HG03064 (cell line): ENCODE results near the gene RBMS3.

ENCODE experiments used
- ATAC-seq: cut with Tn5 transposase; IDR thresholded peaks from one replicate; pipeline ENCODE4 v1.9.1; 2021; ENCODE audit warnings: low read depth; ENCODE audit not compliant: unreplicated experiment

The RBMS3 gene

DNA sequence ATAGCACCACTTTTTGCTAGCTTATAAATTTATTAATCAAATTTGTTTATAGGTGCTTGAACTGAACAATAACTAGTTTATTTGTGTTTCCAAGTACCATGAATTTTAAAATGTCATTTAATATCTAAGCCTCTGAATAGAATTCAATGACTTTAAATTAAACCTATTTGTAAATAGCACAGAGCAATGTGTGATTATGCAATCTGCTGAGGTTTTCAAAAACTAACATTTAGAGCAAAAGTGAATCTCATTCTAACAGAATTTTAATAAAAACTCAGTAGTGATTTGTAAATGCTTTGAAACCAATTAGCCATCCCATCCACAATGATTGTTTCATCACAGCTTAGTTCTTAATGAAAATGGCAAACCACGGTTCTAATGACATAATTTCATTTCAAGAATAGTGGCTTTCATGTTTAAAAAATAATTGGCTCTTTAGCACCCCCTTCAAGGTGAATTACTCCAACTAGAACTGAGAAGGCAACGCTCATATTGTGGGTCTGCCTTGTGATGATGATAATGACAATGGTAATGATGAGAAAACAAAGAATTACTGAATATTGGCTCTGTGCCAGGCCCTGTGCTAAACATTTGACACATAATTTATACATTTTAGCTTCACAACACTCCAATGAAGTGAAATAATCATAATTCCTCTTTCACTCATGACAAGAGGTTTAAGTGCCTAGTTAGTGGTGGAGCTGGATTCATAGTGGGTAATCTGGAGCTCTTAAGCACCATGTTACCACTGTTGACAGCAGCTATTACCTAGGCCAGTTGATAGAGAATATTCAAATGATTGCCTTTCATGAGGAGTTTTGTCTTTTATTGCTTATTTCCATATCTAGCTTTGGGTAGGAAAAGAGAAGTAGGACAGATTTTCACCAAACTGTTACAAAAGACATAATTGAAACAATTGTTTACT lies 145.7 kb downstream of the RBMS3 start:
- ATAC-seq: no peak

GRCh38 chr3:29427266-29428103 lies 146.6 kb downstream of the RBMS3 start:
- ATAC-seq: no peak

- ATAC-seq: no peak
Measured at GRCh38 chr3:29429055-29429679, 148.3 kb downstream of the RBMS3 start.

GRCh38 chr3:29430558-29430971 lies 149.7 kb downstream of the RBMS3 start:
- ATAC-seq: no peak

DNA sequence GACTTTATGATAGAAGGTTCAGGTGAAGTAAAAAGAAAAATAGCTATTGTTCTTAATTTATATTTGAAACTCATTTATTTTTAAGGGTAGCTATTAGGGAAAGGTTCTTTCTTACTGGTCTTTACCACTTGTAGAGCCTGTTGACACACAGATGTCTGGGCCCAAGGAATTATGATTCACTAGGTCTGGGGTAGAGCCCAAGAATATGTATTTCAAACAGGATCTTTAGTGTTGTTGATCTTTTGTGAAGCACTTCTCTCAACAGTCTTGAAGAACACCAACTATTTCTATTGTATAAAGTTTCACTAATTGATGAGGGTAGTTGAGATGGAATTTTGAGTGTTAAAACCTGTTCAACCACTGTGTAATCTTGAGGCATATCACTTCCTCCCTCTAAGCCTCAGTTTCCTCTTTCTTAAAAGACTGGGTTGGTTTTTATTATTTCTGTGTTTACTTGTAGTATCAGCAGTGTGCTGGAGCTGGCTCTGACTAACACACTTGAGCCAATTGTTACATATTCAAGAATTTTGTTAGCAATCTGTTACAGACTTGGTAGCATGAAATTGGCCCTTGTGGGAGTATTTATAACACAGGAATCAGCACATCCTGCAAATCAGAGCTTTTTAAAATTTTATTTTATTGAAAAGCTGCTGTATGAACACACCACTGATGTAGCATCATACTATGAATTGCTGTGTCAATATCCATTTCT lies 155.9 kb downstream of the RBMS3 start:
- ATAC-seq: no peak

DNA sequence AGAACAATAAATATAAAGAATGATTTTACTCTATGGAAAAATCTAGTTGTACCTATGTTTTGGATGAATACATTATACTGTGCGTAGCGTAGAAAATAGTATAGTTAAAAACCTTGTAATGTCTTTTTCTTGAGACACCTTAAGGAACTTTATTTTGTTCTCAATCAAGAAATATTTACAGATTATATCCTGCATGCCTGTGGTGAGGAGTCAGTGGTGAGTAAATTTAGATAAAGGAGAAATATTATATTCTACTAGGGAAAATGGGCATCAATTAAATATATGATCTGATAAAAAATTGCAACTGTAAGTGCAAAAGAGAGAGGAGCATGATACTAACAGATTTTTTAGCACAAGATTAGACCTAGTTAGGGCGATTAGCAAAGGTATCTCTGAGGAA lies 157.7 kb downstream of the RBMS3 start:
- no peak for ATAC-seq

- no peak for ATAC-seq
Measured at GRCh38 chr3:29440413-29441305, 159.8 kb downstream of the RBMS3 start.

DNA sequence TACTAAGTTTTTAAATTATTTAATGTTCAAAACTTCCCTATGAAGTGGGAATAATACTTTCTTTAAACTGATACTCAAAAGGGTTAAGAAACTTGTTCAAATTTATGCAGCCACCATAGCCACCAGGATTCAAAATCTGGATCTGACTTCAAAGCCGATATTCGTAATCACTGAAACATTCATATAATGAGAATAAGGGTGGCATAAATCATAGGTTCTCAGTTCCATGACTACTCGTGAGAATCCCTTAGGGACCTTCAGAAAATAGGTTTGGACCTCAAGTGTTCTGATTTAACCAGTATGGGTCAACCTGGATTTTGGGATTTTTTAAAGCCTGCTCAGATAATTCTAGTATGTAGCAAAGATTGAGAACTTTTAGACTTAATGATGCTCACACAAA lies 160.6 kb downstream of the RBMS3 start:
- ATAC-seq: no peak

DNA sequence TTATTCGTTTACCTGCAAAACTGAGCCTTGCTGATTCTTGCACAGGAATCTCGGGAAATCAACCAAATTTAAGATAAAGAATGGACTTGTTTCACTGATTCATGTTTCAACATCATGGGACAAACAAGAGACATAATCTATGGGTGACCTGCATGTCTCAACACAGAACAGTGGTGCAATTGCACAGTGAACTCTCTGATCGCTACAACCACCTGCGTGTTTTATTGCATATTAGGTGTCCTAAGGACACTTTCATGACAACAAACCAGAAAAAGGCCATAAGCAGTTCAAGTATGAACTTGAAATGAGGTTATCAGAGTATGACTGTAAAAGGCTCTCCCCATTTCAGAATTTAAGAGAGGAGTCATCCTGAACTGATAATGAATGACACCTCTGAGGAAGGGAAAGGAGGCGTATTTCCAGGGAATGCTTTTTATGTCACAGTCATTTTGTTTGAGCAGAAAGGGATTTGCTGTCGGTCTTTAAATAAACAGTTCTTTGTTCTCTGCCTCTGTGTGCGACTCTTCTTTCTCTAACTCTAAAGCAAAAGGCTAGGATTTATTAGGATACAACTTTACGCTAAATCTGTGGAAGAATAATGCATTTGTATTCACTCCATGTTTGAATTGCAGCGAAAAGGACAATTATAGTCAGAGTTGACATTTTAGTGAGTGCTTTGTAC lies 167.2 kb downstream of the RBMS3 start:
- ATAC-seq: no peak

GRCh38 chr3:29451920-29452319 lies 171.0 kb downstream of the RBMS3 start:
- ATAC-seq: no peak

DNA sequence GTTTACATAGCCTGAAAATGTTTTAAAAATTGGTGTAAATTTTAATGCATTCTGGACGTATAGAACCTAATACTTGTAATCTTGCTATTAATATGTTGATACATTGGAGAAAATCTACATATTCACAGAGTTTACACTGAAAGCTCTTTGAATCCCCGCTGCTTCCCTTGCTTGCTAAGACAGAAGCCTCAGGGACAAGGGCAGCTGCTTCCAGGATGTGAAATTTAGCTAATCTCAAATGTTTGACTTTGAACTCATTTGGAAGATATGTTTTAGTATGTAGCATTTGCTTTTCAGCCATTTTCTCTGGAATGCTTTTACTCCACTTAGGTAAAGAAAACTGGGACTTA lies 172.0 kb downstream of the RBMS3 start:
- ATAC-seq: no peak

DNA sequence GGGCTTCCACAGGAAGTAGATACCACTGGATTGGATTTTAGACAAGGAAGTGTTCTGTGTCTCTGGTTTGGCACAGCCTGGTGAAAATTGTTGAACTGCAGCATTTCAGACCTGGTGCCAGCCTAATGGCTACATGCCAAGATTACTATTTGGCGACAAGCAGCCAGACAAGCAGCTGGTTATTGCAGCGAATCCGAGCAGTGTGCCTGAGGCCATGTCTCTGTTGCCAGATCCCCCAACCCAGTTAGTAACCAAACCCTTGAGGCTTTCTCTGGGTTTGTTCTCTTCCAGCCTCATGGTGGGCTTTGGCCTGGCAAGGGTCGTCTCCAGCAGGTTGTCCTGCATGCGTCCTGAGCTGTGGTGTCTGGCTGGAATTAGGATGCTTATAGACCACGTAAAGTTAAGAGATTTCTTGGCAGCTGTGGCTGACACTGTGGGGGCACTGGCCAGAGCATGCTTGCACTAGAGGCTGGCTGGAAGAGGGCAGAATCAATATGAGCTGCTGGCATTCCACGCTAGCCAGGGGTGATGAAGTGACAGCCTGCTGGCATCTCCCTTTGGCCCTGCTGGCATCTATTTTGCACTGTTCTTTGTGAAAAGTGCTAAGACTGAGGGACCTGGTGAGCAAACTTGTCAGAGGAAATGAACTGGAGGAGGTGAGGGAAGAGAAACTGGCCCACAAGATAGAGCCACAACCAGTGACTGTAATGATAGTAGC lies 172.6 kb downstream of the RBMS3 start:
- ATAC-seq: no peak

DNA sequence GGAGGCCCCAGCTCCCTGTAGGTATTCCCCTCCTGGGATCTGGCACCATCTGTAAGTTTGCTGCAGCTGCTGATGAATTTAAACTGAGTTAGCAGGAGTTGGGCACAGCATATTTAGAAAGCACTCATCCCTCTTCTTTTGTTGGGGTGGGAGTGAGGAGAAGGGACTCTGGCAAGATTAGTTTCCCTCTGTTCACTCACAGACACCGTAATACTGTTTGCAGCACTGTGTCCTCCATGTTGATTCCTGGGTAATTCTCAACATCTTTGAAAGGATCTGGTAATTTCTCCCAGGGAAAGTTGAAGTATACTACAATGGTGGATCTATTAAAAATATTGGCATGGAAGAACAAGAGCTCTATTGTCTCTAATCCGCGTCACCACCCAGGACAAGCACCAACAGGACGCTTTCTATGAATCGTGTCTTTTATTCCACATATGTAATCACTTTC lies 173.3 kb downstream of the RBMS3 start:
- ATAC-seq: no peak

DNA sequence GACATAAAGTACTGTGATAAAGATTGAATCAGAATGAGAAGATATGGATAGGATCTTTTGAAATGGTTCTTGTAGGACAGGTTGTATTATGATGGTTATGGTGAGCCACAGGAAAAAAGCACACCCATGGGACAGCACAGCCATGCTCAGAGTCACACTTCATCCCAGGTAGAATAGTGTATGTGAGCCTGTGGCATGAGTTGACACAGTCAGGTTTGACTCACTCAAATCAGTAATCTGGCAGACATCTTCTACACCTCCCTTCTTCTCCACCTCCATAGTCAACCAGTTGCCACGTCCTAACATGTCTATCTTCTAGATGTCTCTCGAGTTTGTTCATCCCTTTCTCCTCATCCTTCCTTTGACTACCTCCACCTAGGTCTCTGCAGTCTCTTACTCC lies 176.0 kb downstream of the RBMS3 start:
- no peak for ATAC-seq

DNA sequence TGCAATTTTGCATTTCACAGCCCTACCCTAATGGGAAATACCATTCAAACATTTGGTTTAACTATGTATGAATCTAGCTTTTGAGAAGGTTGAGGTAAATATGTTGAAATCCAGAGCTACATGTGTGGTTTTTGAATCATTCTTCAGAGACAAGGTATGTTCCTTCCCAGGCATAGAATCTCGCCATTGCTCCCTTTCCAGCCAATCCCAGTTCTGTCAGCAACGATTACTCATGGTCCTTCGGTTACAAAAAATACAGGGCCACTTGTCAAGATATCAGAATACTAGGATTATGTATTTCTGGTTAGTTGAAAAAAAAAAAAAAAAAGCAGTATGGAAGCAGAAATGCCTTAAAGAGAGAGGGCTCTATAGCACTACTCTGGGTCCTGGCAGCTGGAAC lies 182.4 kb downstream of the RBMS3 start:
- ATAC-seq: no peak

DNA sequence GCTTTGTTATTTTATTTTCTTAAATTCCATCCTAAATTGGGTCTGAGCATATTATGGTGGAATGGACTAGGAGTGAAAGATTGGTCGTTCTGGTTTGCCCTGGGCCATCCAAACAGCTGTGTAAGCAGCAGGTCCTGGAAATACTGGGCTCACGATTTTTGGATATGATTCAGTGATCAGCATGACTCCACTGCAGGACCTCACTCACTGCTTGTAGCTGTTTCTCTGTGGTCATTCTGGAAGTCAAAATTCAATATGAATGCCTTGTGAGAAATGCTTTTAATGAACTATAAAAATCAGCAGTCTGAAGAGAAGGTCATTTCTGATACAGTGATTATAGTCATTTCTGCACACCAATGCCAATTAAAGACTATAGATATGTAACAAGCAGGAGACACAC lies 185.0 kb downstream of the RBMS3 start:
- ATAC-seq: no peak

DNA sequence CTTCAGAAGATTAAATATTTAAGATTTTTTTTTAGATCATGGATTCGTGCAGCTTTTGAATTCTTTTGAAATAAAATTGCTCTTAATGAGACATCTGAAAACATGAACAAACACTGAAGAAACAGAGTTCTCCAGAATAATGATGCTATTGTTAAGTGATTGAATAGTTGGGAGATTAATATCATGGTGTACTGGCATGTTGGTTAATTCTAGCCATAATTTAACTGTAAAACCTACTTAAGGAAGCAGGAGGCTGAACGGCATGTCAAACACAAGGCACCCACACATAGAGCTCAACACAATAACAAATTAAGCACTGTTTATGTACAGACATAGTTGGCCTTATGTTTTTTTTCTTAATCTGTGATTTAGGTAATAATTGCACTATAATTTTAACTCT lies 185.6 kb downstream of the RBMS3 start:
- no peak for ATAC-seq

GRCh38 chr3:29468187-29468586 lies 187.3 kb downstream of the RBMS3 start:
- ATAC-seq: no peak
